Neural progenitor cell (in vitro differentiated cells): Measurements from ENCODE around the gene BLOC1S1.

Experiments used
- EZH2 ChIP-seq: fragments of 200-600 bp; sonication (generic); IDR thresholded peaks from 2 replicates; pipeline ENCODE4 v1.6.1; 2017; ENCODE audit warnings: antibody characterized with exemption, mild to moderate bottlenecking, moderate library complexity
- TF ChIP-seq, protein P1 (sequence below): fragments of 200-600 bp; sonication (generic); IDR thresholded peaks from 2 replicates; pipeline ENCODE4 v1.5.1; 2017; ENCODE audit warnings: antibody characterized with exemption, mild to moderate bottlenecking

GRCh38 chr12:55676707-55677106, 39.1 kb upstream of the BLOC1S1 start:
- TF ChIP-seq, protein P1, sequence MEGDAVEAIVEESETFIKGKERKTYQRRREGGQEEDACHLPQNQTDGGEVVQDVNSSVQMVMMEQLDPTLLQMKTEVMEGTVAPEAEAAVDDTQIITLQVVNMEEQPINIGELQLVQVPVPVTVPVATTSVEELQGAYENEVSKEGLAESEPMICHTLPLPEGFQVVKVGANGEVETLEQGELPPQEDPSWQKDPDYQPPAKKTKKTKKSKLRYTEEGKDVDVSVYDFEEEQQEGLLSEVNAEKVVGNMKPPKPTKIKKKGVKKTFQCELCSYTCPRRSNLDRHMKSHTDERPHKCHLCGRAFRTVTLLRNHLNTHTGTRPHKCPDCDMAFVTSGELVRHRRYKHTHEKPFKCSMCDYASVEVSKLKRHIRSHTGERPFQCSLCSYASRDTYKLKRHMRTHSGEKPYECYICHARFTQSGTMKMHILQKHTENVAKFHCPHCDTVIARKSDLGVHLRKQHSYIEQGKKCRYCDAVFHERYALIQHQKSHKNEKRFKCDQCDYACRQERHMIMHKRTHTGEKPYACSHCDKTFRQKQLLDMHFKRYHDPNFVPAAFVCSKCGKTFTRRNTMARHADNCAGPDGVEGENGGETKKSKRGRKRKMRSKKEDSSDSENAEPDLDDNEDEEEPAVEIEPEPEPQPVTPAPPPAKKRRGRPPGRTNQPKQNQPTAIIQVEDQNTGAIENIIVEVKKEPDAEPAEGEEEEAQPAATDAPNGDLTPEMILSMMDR: no peak
- TF ChIP-seq EZH2: no peak
